M059J (cell line): ENCODE measurements around the gene SMIM33. TPM values are rescaled to one million over a fixed set of nuclear protein-coding genes. Genes with fewer than 3 reads are reported as not detected.
"Not testable (repeated sequence)": the region's sequence is repeated elsewhere in the genome, so short reads cannot be mapped to it uniquely, and the experiment has no call there.

Experiments used
- DNase-seq: peaks from one replicate; pipeline ENCODE4 v3.0.0-alpha.2; 2012; ENCODE audit warnings: low read depth
- total RNA-seq: library from RNA; depleted of rRNA; stranded (reverse); fragments of >200 nt; shearing (Covaris generic); gene quantifications from 2 replicates; pipeline ENCODE4 v1.2.3, GENCODE V29; 2014

SMIM33 gene
- total RNA-seq, 1 experiment from 2014 or later: not detected

DNA sequence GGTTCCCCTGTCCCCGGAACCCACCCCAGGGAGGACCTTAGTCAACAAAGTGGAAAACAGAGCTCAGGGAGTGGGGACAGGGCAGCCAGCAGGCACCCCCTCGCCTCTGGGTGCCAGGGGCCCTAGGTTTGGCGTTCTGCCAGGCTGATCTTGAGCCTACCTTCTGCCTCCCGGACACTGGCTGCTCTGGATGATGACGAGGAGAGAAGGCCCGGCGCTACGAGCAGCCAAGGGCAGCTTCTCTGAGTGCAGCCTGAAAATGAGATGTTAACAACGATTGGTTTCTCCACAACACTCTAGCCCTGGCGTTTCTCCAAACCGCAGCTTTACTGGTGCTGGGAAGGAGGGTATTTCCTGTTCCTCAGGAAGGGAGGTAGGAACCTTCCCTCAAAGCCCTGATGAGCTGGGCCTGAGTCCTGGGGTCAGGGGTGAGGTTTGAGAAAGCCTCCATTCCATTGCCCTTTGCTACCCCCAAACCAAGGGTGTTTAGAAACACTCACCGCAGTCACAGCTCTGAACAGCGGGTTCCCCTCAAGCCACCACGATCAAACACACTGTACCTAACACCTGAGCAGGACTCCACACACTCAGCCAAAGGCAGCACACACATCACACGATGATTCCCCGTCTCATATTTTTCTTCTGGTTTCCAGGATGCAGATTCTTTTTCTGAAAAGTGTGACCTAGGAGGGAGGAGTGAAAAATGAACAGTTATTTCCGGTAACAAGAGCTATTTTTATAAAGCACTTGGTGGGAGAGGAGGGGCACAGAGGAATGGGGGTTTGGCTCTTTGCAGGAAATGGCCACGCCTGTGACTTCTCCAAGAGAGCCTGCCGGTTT, 11.5 kb downstream of the SMIM33 start, which contains the start of gene STING1:
Gene STING1, minus strand, starts transcription at position 709 of the 840 bp plus-strand sequence. CDS start 1,054 bp downstream, outside the sequence.
- peak; percentile 100 for DNase-seq

GRCh38 chr5:139482890-139483208, 12.0 kb downstream of the SMIM33 start:
- DNase-seq: not testable (repeated sequence)

- DNase-seq: no peak
These were observed 15.4 kb downstream of the SMIM33 start for GRCh38 chr5:139486201-139486600.

DNA sequence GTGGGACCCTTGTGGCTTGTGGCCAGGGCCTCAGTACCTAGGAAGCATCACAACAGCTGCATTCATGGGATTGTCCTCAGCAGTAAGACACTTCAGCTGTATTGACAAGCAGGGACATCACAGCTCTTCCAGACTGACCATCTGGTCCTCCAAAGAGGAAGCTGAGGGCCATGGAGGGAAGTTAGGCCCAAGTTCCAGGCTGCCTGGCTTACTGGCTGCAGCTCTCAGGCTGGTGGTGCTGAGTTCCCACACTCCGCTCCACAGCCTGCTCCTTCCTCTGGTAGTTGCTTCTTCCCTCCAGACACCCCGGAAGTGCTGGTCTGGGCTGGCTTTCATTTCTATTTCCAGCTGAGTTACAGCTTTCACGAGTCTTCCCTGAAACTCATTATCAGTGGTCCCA, 17.5 kb downstream of the SMIM33 start:
- no peak for DNase-seq

- DNase-seq: peak; percentile 89
These were observed 21.9 kb downstream of the SMIM33 start for GRCh38 chr5:139492700-139493192.

DNA sequence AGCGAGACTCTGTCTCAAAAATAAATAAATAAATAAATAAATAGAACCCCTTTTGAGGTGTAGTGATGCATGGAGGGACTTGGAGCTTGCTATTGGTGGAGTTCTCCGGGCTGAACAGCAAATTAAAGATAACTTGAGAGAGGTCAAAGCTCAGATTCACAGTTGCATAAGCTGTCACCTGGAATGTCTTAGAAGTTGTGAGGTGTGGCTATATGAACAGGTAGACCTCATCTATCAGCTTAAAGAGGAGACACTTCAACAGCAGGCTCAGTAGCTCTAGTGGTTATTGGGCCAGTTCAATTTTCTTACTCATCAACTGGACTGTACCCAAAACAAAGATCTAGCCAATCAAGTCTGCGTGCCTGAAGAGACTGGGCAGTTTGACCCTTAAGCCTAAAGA, 23.5 kb downstream of the SMIM33 start:
- DNase-seq: peak; percentile 31

DNA sequence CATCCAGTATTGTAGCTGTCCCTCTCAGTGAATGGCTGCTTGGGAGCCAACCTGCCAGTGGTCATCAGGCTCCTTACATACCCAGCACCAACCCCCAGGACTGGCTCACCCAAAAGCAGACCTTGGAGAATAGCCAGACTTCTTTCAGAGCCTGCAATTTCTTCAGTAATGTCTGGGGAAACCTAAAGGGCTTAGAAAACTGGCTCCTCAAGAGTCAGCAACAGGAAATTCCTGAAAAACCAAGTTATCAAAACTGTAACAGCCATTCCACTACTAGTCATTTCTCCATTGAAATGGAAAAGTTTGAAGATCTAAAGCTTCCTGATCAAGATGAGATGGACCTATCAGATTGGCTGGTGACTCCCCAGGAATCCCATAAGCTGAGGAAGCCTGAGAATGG, 24.0 kb downstream of the SMIM33 start:
- peak; percentile 85 for DNase-seq

- DNase-seq: peak; percentile 74
These were observed 25.0 kb downstream of the SMIM33 start for GRCh38 chr5:139495638-139496435.

- no peak for DNase-seq
These were observed 30.6 kb downstream of the SMIM33 start for GRCh38 chr5:139501381-139501780.

GRCh38 chr5:139503036-139503817, 32.4 kb downstream of the SMIM33 start:
- DNase-seq: not testable (repeated sequence)

DNA sequence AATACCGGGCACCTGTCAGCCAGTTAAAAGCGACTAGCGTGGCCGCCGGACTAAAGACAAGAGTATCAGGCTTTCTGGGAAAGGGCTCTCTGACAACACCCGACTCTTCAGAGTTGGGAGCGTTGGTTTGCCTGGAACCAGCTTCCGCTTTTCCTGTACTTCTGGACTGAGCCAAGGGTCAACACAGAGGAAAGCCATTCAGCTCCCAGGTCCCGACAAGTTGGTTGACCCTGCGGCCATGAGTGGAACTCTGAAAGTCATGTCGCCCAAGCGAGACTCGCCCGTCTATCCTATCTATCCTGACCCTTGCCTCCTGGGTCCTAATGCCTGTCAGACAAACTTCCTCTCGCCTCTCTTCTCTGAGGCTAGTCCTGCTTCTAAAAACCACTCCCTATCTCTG, 33.1 kb downstream of the SMIM33 start:
- DNase-seq: not testable (repeated sequence)

DNA sequence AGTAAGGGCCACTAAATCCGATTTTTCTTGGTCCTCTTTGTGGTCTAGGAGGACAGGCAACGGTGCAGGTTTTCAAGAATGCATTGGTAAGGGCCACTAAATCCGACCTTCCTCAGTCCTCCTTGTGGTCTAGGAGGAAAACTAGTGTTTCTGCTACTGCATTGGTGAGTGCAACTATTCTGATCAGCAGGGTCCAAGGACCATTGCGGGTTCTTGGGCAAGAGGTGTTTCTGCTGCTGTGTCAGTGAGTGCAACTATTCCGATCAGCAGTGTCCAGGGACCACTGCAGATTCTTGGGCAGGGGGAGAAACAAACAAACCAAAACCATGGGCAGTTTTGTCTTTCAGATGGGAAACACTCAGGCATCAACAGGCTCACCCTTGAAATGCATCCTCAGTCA, 33.9 kb downstream of the SMIM33 start:
- not testable (repeated sequence) for DNase-seq

GRCh38 chr5:139512786-139513390, 42.1 kb downstream of the SMIM33 start:
- no peak for DNase-seq

- DNase-seq: peak; percentile 87
These were observed 42.6 kb downstream of the SMIM33 start for GRCh38 chr5:139513434-139513833.

- no peak for DNase-seq
These were observed 43.2 kb downstream of the SMIM33 start for GRCh38 chr5:139513852-139514485.

- peak; percentile 23 for DNase-seq
These were observed 43.7 kb downstream of the SMIM33 start for GRCh38 chr5:139514486-139514856.

DNA sequence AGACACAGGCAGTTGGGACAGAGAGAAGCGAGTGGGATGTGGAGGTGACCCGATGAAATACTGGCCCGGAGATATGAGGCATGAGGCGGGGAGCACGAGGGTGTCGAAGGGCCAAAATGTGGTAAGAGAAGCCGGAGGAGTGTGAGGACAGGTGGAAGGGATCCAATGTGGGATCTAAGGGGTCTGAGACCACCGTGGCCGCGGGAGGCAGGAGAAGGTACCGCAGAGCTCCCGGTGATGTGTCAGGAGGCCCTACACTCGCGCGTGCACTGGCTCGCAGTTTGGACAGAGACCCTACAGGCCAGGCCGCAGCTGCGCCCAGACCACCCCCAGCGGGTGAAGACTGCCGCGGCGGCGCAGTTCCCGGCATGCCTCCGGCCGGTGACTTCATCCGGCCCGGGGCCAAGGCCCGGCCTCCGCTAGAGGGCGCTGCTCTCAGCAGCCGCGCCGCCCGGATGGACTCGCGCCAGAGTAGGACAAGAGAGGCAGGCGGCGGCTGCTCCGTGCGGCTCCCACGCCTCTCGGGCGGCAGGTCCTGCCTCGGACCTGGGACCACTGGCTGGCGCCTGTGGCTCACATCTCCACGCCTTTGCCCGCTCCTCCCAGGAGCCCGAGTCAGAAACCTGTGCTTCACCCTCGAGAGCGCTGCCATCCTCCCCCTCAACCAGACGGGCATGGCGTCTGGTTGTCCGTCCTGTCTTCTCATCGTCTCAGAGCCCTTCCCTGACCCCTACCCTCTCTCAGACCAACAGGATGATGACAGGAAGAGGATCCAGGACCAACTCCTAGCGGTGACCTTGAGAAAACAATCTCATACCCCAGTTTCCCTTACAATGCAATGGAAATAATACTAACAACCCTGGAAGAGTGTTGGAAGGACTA, 47.1 kb downstream of the SMIM33 start:
- peak; percentile 79 for DNase-seq
